PFSK-1 (cell line): Measurements from ENCODE around the gene CAPN7.
A peak's percentile ranks its signal among the peaks of the same experiment; 100 is the strongest.

ENCODE experiments used
- FOXP2 ChIP-seq: optimal IDR thresholded peaks from 2 replicates; pipeline ENCODE3; 2011; ENCODE audit warnings: borderline replicate concordance, control low read depth, inconsistent platforms; ENCODE audit not compliant: insufficient read depth; ENCODE audit errors: extremely low read length, extremely low read depth
- POLR2AphosphoS5 ChIP-seq: IDR thresholded peaks from 2 replicates; pipeline ENCODE4 v1.6.1; 2012; ENCODE audit warnings: low read depth, mild to moderate bottlenecking, control low read depth, low read length, moderate library complexity
- SIN3A ChIP-seq: IDR thresholded peaks from 2 replicates; pipeline ENCODE4 v1.6.1; 2012; ENCODE audit warnings: mild to moderate bottlenecking, low read length, moderate library complexity, borderline replicate concordance; ENCODE audit not compliant: insufficient read depth
- TAF1 ChIP-seq: IDR thresholded peaks from 2 replicates; pipeline ENCODE4 v1.6.1; 2012; ENCODE audit warnings: low read length, control low read depth, borderline replicate concordance; ENCODE audit not compliant: insufficient read depth
- TF ChIP-seq, protein P1 (sequence below), 2 experiments: IDR thresholded peaks; 2 replicates each; pipeline versions ENCODE4 v1.6.1 to v1.8.0; 2011 to 2012; ENCODE audit warnings: low read depth in 2 of 2, low read length in 2 of 2, control low read depth in 1 of 2, inconsistent platforms in 1 of 2, mild to moderate bottlenecking in 1 of 2, moderate library complexity in 1 of 2; ENCODE audit not compliant: insufficient read depth in 1 of 2

CAPN7 gene

GRCh38 chr3:15205482-15205933 lies 538 bp upstream of the CAPN7 start:
- TF ChIP-seq SIN3A, result no peak
- no peak for TF ChIP-seq POLR2AphosphoS5
- no peak for TF ChIP-seq FOXP2
- no peak for TF ChIP-seq TAF1
- TF ChIP-seq, protein P1, sequence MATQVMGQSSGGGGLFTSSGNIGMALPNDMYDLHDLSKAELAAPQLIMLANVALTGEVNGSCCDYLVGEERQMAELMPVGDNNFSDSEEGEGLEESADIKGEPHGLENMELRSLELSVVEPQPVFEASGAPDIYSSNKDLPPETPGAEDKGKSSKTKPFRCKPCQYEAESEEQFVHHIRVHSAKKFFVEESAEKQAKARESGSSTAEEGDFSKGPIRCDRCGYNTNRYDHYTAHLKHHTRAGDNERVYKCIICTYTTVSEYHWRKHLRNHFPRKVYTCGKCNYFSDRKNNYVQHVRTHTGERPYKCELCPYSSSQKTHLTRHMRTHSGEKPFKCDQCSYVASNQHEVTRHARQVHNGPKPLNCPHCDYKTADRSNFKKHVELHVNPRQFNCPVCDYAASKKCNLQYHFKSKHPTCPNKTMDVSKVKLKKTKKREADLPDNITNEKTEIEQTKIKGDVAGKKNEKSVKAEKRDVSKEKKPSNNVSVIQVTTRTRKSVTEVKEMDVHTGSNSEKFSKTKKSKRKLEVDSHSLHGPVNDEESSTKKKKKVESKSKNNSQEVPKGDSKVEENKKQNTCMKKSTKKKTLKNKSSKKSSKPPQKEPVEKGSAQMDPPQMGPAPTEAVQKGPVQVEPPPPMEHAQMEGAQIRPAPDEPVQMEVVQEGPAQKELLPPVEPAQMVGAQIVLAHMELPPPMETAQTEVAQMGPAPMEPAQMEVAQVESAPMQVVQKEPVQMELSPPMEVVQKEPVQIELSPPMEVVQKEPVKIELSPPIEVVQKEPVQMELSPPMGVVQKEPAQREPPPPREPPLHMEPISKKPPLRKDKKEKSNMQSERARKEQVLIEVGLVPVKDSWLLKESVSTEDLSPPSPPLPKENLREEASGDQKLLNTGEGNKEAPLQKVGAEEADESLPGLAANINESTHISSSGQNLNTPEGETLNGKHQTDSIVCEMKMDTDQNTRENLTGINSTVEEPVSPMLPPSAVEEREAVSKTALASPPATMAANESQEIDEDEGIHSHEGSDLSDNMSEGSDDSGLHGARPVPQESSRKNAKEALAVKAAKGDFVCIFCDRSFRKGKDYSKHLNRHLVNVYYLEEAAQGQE (IDR thresholded peaks at IDR 0.05; ENCODE audit: insufficient read depth in 1 of 2, low read depth in 2 of 2, low read length in 2 of 2), result no peak

DNA sequence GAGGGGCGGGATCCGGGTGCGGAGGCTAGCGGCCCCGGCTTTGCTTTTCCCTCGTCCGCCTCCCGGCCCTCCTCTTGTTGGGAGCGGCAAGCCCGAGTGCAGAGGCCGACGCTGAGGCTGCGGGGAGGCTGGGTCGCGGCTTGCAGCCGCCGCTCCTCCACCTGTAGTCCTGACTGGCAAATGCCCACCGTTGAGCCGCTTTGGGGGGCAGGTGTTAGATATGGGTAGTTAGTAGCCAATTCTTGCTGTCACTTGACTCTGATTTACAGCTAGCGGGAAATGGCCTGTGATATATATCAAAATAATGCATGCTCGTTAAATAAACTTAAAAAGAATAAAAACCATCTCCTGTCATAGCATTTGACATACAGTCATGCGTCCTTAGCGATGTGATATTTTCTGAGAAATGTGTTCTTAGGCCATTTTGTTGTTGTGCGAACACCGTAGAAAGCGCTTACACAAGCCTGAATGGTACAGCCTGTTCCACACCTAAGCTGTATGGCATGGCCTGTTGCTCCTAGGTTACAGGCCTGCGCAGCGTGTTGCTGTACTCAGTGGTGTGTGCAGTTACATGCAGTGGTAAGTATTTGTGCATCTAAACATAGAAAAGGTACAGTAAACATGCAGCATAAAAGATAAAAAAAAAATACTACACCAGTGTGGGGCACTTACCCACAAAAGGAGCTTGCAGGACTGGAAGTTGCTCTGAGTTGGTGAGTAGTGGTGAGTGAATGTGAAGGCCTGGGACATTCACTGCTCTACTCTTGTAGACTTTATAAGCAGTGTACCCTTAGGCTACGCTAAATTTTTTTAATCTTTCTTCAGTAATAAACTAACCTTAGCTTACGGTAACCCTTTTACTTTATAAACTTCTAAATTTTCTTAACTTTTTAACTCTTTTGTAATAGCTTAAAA lies 873 bp downstream of the CAPN7 start:
- TF ChIP-seq SIN3A, result 0 out of 2 replicates have a peak, but pooled peaks have one; percentile 52
- no peak for TF ChIP-seq FOXP2

DNA sequence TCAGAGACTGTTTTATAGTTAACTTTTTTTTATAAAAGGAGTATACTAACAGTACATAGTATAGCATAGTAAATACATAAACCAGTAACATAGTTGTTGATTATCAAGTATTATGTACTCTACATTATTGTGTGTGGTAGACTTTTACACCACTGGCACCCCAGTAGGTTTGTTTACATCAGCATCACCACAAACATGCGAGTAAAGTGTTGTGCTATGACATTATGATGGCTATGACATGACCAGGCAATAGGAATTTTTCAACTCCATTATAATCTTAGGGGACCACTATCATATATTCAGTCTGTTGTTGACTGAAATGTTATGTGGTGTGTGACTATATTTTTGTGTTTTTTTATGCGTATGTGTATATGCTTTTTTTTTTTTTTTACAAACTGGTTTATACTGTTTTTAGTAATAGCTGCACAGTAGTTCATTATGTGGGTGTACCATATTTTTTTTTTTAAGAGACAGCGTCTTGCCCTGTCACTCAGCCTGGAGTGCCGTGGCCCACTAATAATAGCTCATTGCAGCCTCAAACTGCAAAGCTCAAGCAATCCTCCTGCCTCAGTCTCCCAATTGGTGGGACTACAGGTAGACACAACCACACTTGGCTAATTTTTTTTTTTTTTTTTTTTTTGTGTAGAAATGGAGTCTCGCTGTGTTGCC lies 1.9 kb downstream of the CAPN7 start:
- TF ChIP-seq, protein P1 (IDR thresholded peaks at IDR 0.05; ENCODE audit: insufficient read depth in 1 of 2, low read depth in 2 of 2, low read length in 2 of 2), result no peak

DNA sequence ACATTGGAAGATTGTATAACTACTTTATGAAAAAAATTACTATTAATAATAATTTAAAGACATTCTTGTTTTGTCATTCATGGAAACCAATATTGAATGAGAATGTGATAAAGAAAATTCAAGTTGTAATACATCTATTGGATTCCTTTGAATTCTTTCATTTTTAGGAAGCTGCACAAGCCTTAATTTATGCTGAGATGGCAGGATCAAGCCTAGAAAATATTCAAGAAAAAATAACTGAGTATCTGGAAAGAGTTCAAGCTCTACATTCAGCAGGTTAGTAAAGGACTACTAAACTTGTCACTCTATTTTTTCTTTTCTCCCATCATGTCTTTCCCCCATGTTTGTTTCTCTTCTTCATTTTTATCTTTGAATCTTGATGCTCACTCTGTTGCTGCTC lies 5.9 kb downstream of the CAPN7 start:
- no peak for TF ChIP-seq TAF1
- no peak for TF ChIP-seq FOXP2
- TF ChIP-seq SIN3A, result no peak
- TF ChIP-seq, protein P1 (IDR thresholded peaks at IDR 0.05; ENCODE audit: insufficient read depth in 1 of 2, low read depth in 2 of 2, low read length in 2 of 2), result no peak
- no peak for TF ChIP-seq POLR2AphosphoS5

GRCh38 chr3:15214758-15215157 lies 8.7 kb downstream of the CAPN7 start:
- TF ChIP-seq, protein P1 (IDR thresholded peaks at IDR 0.05; ENCODE audit: insufficient read depth in 1 of 2, low read depth in 2 of 2, low read length in 2 of 2), result no peak
- TF ChIP-seq SIN3A, result no peak
- TF ChIP-seq POLR2AphosphoS5, result no peak
- no peak for TF ChIP-seq TAF1
- TF ChIP-seq FOXP2, result no peak
